HCT116 (cell line): ENCODE data around the gene AARS2. TPM values are rescaled to one million over a fixed set of nuclear protein-coding genes. Genes with fewer than 3 reads are reported as not detected.

Experiments used
- ATAC-seq: fragments of 200-7000 bp; cut with Tn5 transposase; 2 replicates; pipeline ENCODE4 v1.9.1; 2020; ENCODE audit warnings: mild to moderate bottlenecking, moderate library complexity
- BruUV-seq: library from RNA; stranded (reverse); fragments of 400-500 nt; replicated peaks from 2 replicates; lab custom pipeline; 2021; lab: Mats Ljungman, UMichigan
- CTCF ChIA-PET: fragments of 300-600 bp; sonication (Branson Sonifier 250); formaldehyde crosslinking; loops from one replicate; lab custom pipeline; 2021; ENCODE audit warnings: antibody characterized with exemption; lab: Charles Lee
- POLR2A ChIA-PET: fragments of 300-600, 350-600 bp; sonication (Branson Sonifier 250); formaldehyde crosslinking; loops from one replicate; lab custom pipeline; 2021; ENCODE audit warnings: antibody characterized with exemption; lab: Charles Lee
- RAD21 ChIA-PET, 2 experiments: fragments of 300-600 bp; sonication (Branson Sonifier 250); formaldehyde crosslinking; loops; one replicate each; lab custom pipeline; 2023; ENCODE audit warnings: low total read pairs in 2 of 2; ENCODE audit not compliant: uncharacterized antibody in 2 of 2, unreplicated experiment in 2 of 2, low non-redundant PET in 1 of 2; lab: Charles Lee
- DNase-seq: peaks from one replicate; pipeline ENCODE4 v3.0.0-alpha.2; 2010; ENCODE audit warnings: low read depth, low spot score
- H2AFZ ChIP-seq: fragments of 200-600 bp; shearing (Covaris generic), sonication (generic); 2 replicates; pipeline ENCODE4 v1.6.1; 2017; ENCODE audit warnings: low read depth, mixed run types, mixed read lengths, antibody characterized with exemption, low read length; ENCODE audit not compliant: poor library complexity, severe bottlenecking
- H3K27ac ChIP-seq: 2 replicates; pipeline ENCODE4 v1.5.1; 2012; ENCODE audit warnings: low read depth, low read length
- H3K27me3 ChIP-seq: fragments of 200-600 bp; sonication (generic); 2 replicates; pipeline ENCODE4 v1.6.1; 2016; ENCODE audit warnings: mixed run types, low read length, mixed read lengths; ENCODE audit not compliant: insufficient read depth
- H3K36me3 ChIP-seq, 2 experiments: fragments of 200-500 bp in 1 of 2; fragments of 200-600 bp in 1 of 2; sonication (Bioruptor generic) in 1 of 2; sonication (generic) in 1 of 2; 2 replicates each; pipeline versions ENCODE4 v1.5.1 to v1.6.1; 2014 to 2016; ENCODE audit warnings: low read length in 2 of 2, inconsistent platforms in 1 of 2, mixed read lengths in 1 of 2, mixed run types in 1 of 2; ENCODE audit not compliant: insufficient read depth in 2 of 2, control insufficient read depth in 1 of 2
- H3K4me1 ChIP-seq, 2 experiments: fragments of 200-600 bp in 1 of 2; sonication (generic) in 1 of 2; 2 replicates each; pipeline versions ENCODE4 v1.5.1 to v1.6.1; 2012 to 2017; ENCODE audit warnings: low read length in 2 of 2, inconsistent platforms in 1 of 2, mild to moderate bottlenecking in 1 of 2, mixed read lengths in 1 of 2, mixed run types in 1 of 2, moderate library complexity in 1 of 2; ENCODE audit not compliant: insufficient read depth in 2 of 2, control insufficient read depth in 1 of 2
- H3K4me2 ChIP-seq: fragments of 200-600 bp; sonication (generic); 2 replicates; pipeline ENCODE4 v1.6.1; 2017; ENCODE audit warnings: mixed run types, low read length, mixed read lengths
- H3K4me3 ChIP-seq, 2 experiments: fragments of 200-600 bp in 1 of 2; sonication (generic) in 1 of 2; replicated peaks in 1 of 2; 2 replicates each; pipeline ENCODE4 v1.5.1; 2011 to 2016; ENCODE audit warnings: low read length in 2 of 2, control low read depth in 1 of 2, low read depth in 1 of 2, mild to moderate bottlenecking in 1 of 2, mixed read lengths in 1 of 2, mixed run types in 1 of 2
- H3K79me2 ChIP-seq: fragments of 200-600 bp; sonication (generic); 2 replicates; pipeline ENCODE4 v1.6.1; 2017; ENCODE audit warnings: mild to moderate bottlenecking, mixed run types, low read length, moderate library complexity, mixed read lengths; ENCODE audit not compliant: insufficient read depth
- H3K9ac ChIP-seq: fragments of 200-600 bp; sonication (generic); 2 replicates; pipeline ENCODE4 v1.6.1; 2016; ENCODE audit warnings: low read length, mixed read lengths
- H3K9me2 ChIP-seq: fragments of 200-600 bp; sonication (generic), shearing (Covaris generic); 2 replicates; pipeline ENCODE4 v1.6.1; 2017; ENCODE audit warnings: mixed run types, mild to moderate bottlenecking, moderate library complexity; ENCODE audit not compliant: insufficient read depth
- H3K9me3 ChIP-seq, 2 experiments: fragments of 200-500 bp in 1 of 2; fragments of 200-600 bp in 1 of 2; sonication (Bioruptor generic) in 1 of 2; sonication (generic) in 1 of 2; 2 replicates each; pipeline ENCODE4 v1.6.1; 2014 to 2017; ENCODE audit warnings: low read length in 2 of 2, mixed read lengths in 2 of 2, inconsistent platforms in 1 of 2, low read depth in 1 of 2, mild to moderate bottlenecking in 1 of 2, mixed run types in 1 of 2, moderate library complexity in 1 of 2; ENCODE audit not compliant: control insufficient read depth in 1 of 2, insufficient read depth in 1 of 2
- H4K20me1 ChIP-seq: fragments of 200-600 bp; sonication (generic), shearing (Covaris generic); 2 replicates; pipeline ENCODE4 v1.6.1; 2017; ENCODE audit warnings: mixed run types, mild to moderate bottlenecking, moderate library complexity; ENCODE audit not compliant: insufficient read depth
- CBX3 ChIP-seq: IDR thresholded peaks from 2 replicates; pipeline ENCODE4 v1.6.1; 2012; ENCODE audit warnings: low read depth
- CEBPB ChIP-seq: IDR thresholded peaks from 2 replicates; pipeline ENCODE4 v1.6.1; 2012; ENCODE audit warnings: low read depth
- POLR2A ChIP-seq: IDR thresholded peaks from 2 replicates; pipeline ENCODE4 v1.7.0; 2011; ENCODE audit warnings: borderline replicate concordance; ENCODE audit not compliant: insufficient read depth, insufficient read length; ENCODE audit errors: extremely low read depth
- POLR2AphosphoS5 ChIP-seq: IDR thresholded peaks from 2 replicates; pipeline ENCODE4 v1.6.1; 2011; ENCODE audit warnings: mild to moderate bottlenecking, low read depth, low read length, moderate library complexity
- SIN3A ChIP-seq: IDR thresholded peaks from 2 replicates; pipeline ENCODE4 v1.6.1; 2012; ENCODE audit warnings: low read depth
- SRF ChIP-seq: IDR thresholded peaks from 2 replicates; pipeline ENCODE4 v1.6.1; 2012; ENCODE audit warnings: low read depth
- intact Hi-C: fragments of 100-400 bp; cut with micrococcal nuclease; formaldehyde crosslinking; loops from 2 replicates; pipeline ENCODE4 v1.10.0; 2022
- total RNA-seq: library from RNA; stranded (reverse); gene quantifications from one replicate; pipeline ENCODE4 v1.2.1, GENCODE V29; 2021; ENCODE audit not compliant: unreplicated experiment
- TF ChIP-seq, protein P1 (sequence below): IDR thresholded peaks from 2 replicates; pipeline ENCODE4 v1.6.1; 2011; ENCODE audit warnings: mild to moderate bottlenecking, low read length, moderate library complexity; ENCODE audit not compliant: insufficient replicate concordance; ENCODE audit errors: extremely low read depth
- TF ChIP-seq, protein P2 (sequence below): IDR thresholded peaks from 2 replicates; pipeline ENCODE4 v1.6.1; 2012

The AARS2 gene
- total RNA-seq, 1 experiment from 2014 or later: 14.9 TPM

DNA sequence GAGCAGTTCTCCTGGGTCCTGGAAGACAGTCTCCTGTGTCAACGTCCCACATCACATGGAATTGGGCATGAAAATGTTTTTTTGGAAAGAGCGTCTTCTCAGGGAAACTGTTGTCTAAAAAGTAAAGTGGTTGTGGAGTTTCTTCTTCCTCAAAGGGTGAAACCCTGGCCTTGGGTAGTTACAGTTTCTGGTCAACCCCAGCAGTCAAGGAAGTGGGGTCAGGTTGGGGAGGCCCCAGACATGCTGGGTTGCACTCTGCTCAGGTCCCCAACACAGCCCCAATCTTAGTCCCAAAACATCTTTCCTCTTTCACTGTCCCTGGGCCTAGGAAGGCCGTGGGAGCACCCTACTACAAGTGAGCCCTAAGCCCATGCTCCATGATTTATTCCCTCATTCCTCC, 46.8 kb downstream of the AARS2 start:
- Histone ChIP-seq H3K9ac (no peak overlapping the region), H3K4me3 (no peak overlapping the region), H3K4me2 (no peak overlapping the region), H3K27ac (no peak overlapping the region), H3K4me1 (peaks cover 7 to 26% of the 10 kb centered on the region in 2 experiments), H3K9me3 (no peaks in the 10 kb centered on the region), H3K27me3 (no peaks in the 10 kb centered on the region), H3K9me2 (no peaks in the 10 kb centered on the region), H4K20me1 (no peaks in the 10 kb centered on the region), H3K79me2 (peaks cover 25% of the 10 kb centered on the region; the same call in 1 of the 2 replicates), H2AFZ (no peak overlapping the region), H3K36me3 (no peaks in the 10 kb centered on the region)
- DNase-seq (no peak), ATAC-seq (no peak)
- intact Hi-C loops: loop anchor here (5.0 kb wide), 1 partner anchor 191 kb away; no protein-coding TSS in a partner anchor
- TF ChIP-seq SRF: no peak
- TF ChIP-seq SIN3A: no peak
- TF ChIP-seq CBX3: no peak
- no peak for TF ChIP-seq POLR2A
- TF ChIP-seq POLR2AphosphoS5: no peak
- TF ChIP-seq, protein P1, sequence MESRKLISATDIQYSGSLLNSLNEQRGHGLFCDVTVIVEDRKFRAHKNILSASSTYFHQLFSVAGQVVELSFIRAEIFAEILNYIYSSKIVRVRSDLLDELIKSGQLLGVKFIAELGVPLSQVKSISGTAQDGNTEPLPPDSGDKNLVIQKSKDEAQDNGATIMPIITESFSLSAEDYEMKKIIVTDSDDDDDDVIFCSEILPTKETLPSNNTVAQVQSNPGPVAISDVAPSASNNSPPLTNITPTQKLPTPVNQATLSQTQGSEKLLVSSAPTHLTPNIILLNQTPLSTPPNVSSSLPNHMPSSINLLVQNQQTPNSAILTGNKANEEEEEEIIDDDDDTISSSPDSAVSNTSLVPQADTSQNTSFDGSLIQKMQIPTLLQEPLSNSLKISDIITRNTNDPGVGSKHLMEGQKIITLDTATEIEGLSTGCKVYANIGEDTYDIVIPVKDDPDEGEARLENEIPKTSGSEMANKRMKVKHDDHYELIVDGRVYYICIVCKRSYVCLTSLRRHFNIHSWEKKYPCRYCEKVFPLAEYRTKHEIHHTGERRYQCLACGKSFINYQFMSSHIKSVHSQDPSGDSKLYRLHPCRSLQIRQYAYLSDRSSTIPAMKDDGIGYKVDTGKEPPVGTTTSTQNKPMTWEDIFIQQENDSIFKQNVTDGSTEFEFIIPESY: no peak
- no peak for TF ChIP-seq CEBPB
- TF ChIP-seq, protein P2, sequence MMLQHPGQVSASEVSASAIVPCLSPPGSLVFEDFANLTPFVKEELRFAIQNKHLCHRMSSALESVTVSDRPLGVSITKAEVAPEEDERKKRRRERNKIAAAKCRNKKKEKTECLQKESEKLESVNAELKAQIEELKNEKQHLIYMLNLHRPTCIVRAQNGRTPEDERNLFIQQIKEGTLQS: no peak
- ChIA-PET RAD21 (interaction anchor here in 1 of 2 experiments (0.6 kb wide), 1 partner anchor 73 kb away, joined by 3 read pairs; no protein-coding TSS in a partner anchor), POLR2A (interaction anchor here (1.2 kb wide), 1 partner anchor 10 kb away, joined by 3 read pairs; the partner anchor contains the start of gene SLC35B2), CTCF (interaction anchor here (1.2 to 2.9 kb wide), 3 partner anchors 10 to 71 kb away, joined by 3 to 36 read pairs (median 6); no protein-coding TSS in a partner anchor)
- BruUV-seq: no TSS peak
